Trophoblast cell (in vitro differentiated cells and primary cell): ENCODE measurements around the gene THRB.

Source experiments
- DNase-seq, 2 donors: peaks; one replicate each; pipeline ENCODE4 v3.0.0-alpha.2; 2016
- H2AFZ ChIP-seq: 2 replicates; pipeline ENCODE4 v1.6.1; 2013; ENCODE audit warnings: low read length, moderate library complexity, mild to moderate bottlenecking; ENCODE audit not compliant: insufficient read depth, poor library complexity
- H2AK5ac ChIP-seq: 2 replicates; pipeline ENCODE4 v1.6.1; 2013; ENCODE audit warnings: mild to moderate bottlenecking, low read length
- H2BK120ac ChIP-seq: 2 replicates; pipeline ENCODE4 v1.6.1; 2013; ENCODE audit warnings: low read length, mild to moderate bottlenecking, moderate library complexity; ENCODE audit not compliant: insufficient read depth, poor library complexity
- H2BK12ac ChIP-seq: 2 replicates; pipeline ENCODE4 v1.6.1; 2013; ENCODE audit warnings: mild to moderate bottlenecking, low read length, moderate library complexity
- H2BK5ac ChIP-seq: 2 replicates; pipeline ENCODE4 v1.6.1; 2013; ENCODE audit warnings: low read length, low read depth, moderate library complexity, mild to moderate bottlenecking; ENCODE audit not compliant: poor library complexity
- H3K14ac ChIP-seq: 2 replicates; pipeline ENCODE4 v1.6.1; 2013; ENCODE audit warnings: mild to moderate bottlenecking, low read length
- H3K18ac ChIP-seq: 2 replicates; pipeline ENCODE4 v1.6.1; 2013; ENCODE audit warnings: mild to moderate bottlenecking, low read length
- H3K23ac ChIP-seq: 2 replicates; pipeline ENCODE4 v1.6.1; 2013; ENCODE audit warnings: low read length
- H3K27ac ChIP-seq: 2 replicates; pipeline ENCODE4 v1.5.1; 2013; ENCODE audit warnings: low read depth, mild to moderate bottlenecking, inconsistent platforms, low read length, moderate library complexity
- H3K27me3 ChIP-seq: 2 replicates; pipeline ENCODE4 v1.6.1; 2013; ENCODE audit warnings: inconsistent platforms, mild to moderate bottlenecking, low read length, moderate library complexity; ENCODE audit not compliant: insufficient read depth
- H3K36me3 ChIP-seq, 2 experiments: 1 replicate in 1 of 2; 2 replicates in 1 of 2; pipeline ENCODE4 v1.6.1; 2013; ENCODE audit warnings: low read length in 2 of 2, mild to moderate bottlenecking in 2 of 2, moderate library complexity in 1 of 2; ENCODE audit not compliant: insufficient read depth in 2 of 2, control insufficient read depth in 1 of 2
- H3K4ac ChIP-seq: 2 replicates; pipeline ENCODE4 v1.6.1; 2013; ENCODE audit warnings: low read depth, mild to moderate bottlenecking, low read length, moderate library complexity
- H3K4me1 ChIP-seq, 2 experiments: 1 replicate in 1 of 2; 2 replicates in 1 of 2; pipeline ENCODE4 v1.6.1; 2013; ENCODE audit warnings: low read length in 2 of 2, mild to moderate bottlenecking in 2 of 2, moderate library complexity in 1 of 2; ENCODE audit not compliant: insufficient read depth in 2 of 2, control insufficient read depth in 1 of 2
- H3K4me2 ChIP-seq: 2 replicates; pipeline ENCODE4 v1.6.1; 2013; ENCODE audit warnings: inconsistent platforms, mild to moderate bottlenecking, low read length, moderate library complexity
- H3K4me3 ChIP-seq: 2 replicates; pipeline ENCODE4 v1.5.1; 2013; ENCODE audit warnings: mild to moderate bottlenecking, low read depth, low read length, inconsistent platforms
- H3K79me1 ChIP-seq: one replicate; pipeline ENCODE4 v1.6.1; 2013; ENCODE audit warnings: low read length
- H3K79me2 ChIP-seq: 2 replicates; pipeline ENCODE4 v1.6.1; 2013; ENCODE audit warnings: low read length, mild to moderate bottlenecking; ENCODE audit not compliant: control insufficient read depth, insufficient read depth, poor library complexity
- H3K9ac ChIP-seq: 2 replicates; pipeline ENCODE4 v1.6.1; 2013; ENCODE audit warnings: mild to moderate bottlenecking, low read length
- H3K9me3 ChIP-seq: 2 replicates; pipeline ENCODE4 v1.6.1; 2013; ENCODE audit warnings: low read depth, mild to moderate bottlenecking, control low read depth, inconsistent platforms, low read length; ENCODE audit not compliant: insufficient read depth
- H4K12ac ChIP-seq: 2 replicates; pipeline ENCODE4 v1.6.1; 2013; ENCODE audit warnings: low read depth, mild to moderate bottlenecking, low read length, moderate library complexity
- H4K8ac ChIP-seq: 2 replicates; pipeline ENCODE4 v1.6.1; 2013; ENCODE audit warnings: low read depth, mild to moderate bottlenecking, low read length, moderate library complexity
- H4K91ac ChIP-seq: one replicate; pipeline ENCODE4 v1.6.1; 2013; ENCODE audit warnings: low read depth, mild to moderate bottlenecking, low read length, moderate library complexity
- WGBS: extraction: QIAGEN DNeasy Blood & Tissue Kit; methylation state at CpG from one replicate; pipeline ENCODE4 v1.1.7; 2013; ENCODE audit warnings: missing lambda C conversion rate; ENCODE audit not compliant: insufficient read length, insufficient coverage; ENCODE audit errors: extremely low coverage; 5-methylcytosine and 5-hydroxymethylcytosine counted together

Gene THRB

DNA sequence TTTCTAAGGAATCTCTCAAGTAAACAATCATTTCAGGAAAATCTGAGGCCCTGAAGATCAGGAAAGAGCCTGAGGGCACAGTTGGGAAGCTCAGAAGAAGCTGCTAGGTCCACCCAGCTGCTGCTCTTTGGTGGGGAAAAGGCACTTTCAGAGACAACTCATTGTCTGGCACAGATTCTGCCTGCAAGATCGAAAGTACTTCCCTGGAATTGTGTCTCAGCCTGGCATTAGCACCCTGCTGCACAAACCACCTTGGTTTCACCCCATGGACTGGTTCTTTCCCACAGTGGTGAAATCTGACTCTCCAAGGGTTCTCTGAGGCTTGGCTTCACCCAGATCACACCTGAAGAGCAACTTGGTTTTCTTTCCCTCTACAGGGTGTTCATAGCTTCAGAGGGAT lies 18.7 kb downstream of the THRB start:
- Histone ChIP-seq H3K4me2 (no peak overlapping the region), H3K4me1 (peaks cover 7 to 10% of the 10 kb centered on the region in 2 experiments), H3K79me2 (peaks cover 4% of the 10 kb centered on the region), H3K27ac (peak overlapping the region; percentile 42), H3K27me3 (no peaks in the 10 kb centered on the region), H3K9me3 (no peaks in the 10 kb centered on the region), H3K79me1 (peaks cover 2% of the 10 kb centered on the region), H3K36me3 (no peaks in the 10 kb centered on the region), H3K23ac (no peak overlapping the region), H3K4me3 (no peak overlapping the region), H3K4ac (no peak overlapping the region), H4K91ac (no peak overlapping the region), H2AFZ (no peak overlapping the region), H2AK5ac (no peak overlapping the region), H3K18ac (peak overlapping the region; percentile 68), H3K14ac (no peak overlapping the region), H2BK12ac (no peak overlapping the region), H2BK120ac (no peak overlapping the region), H3K9ac (no peak overlapping the region), H4K8ac (no peak overlapping the region), H4K12ac (no peak overlapping the region), H2BK5ac (no peak overlapping the region)
- WGBS: no CpG with 5 or more reads among the region's 1 CpG
- DNase-seq: peak in 1 of 2 donors; percentile 28

DNA sequence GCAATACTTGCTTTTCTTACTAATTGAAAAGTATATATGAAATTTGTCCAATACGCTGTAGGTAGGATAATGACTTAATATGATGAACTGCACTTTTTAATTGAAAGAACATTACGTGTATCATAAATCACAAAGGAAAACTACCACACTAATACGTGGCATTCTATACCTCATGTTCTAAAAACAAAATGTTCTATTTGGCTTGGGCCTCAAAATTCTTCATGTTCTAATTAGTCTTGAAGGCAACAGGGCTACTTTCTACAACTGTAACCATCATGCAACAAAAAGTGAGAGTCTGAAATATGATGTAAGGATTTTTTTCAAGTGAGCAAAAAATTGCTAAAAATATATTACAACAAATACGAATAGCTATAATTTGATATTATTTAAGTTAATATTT lies 19.8 kb downstream of the THRB start:
- H3K79me1 ChIP-seq: peaks cover 2% of the 10 kb centered on the region
- H2BK12ac ChIP-seq: no peak overlapping the region
- no peak overlapping the region for H2AFZ ChIP-seq
- H3K14ac ChIP-seq: no peak overlapping the region
- no peak overlapping the region for H3K23ac ChIP-seq
- no peaks in the 10 kb centered on the region for H3K9me3 ChIP-seq
- no peak overlapping the region for H3K9ac ChIP-seq
- H3K4me1 ChIP-seq: peaks cover 7 to 10% of the 10 kb centered on the region in 2 experiments
- H4K8ac ChIP-seq: no peak overlapping the region
- no peak overlapping the region for H3K4me3 ChIP-seq
- H3K27ac ChIP-seq: no peak overlapping the region
- DNase-seq: no peak
- no peak overlapping the region for H3K18ac ChIP-seq
- H2AK5ac ChIP-seq: no peak overlapping the region
- H3K4me2 ChIP-seq: no peak overlapping the region
- no peak overlapping the region for H4K12ac ChIP-seq
- H3K27me3 ChIP-seq: no peaks in the 10 kb centered on the region
- no peak overlapping the region for H3K4ac ChIP-seq
- H3K36me3 ChIP-seq: no peaks in the 10 kb centered on the region
- peaks cover 4% of the 10 kb centered on the region for H3K79me2 ChIP-seq
- H4K91ac ChIP-seq: no peak overlapping the region
- WGBS: no CpG with 5 or more reads among the region's 4 CpGs
- no peak overlapping the region for H2BK120ac ChIP-seq
- H2BK5ac ChIP-seq: no peak overlapping the region

DNA sequence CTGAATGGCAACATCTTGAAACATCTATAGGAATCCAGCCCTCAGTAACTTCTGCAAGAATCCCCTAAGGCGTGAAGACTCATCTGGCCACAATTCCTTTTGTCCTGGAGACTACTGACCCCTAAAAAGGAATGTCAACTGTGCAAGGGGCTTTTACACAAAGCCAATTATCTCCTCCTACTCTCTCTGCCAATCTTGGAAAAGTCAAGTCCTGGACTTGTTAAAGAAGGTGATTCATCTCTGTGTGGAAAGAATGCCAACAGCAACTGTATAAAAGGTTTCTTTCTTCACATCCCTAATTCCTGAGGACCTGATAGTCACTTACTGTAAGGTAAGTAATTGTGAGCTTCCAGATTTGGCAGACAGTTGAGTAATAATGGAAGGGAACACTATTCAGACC lies 22.3 kb downstream of the THRB start:
- Histone ChIP-seq H2BK12ac (no peak overlapping the region), H4K91ac (no peak overlapping the region), H3K4me1 (peaks cover 4 to 8% of the 10 kb centered on the region in 2 experiments), H4K8ac (no peak overlapping the region), H4K12ac (no peak overlapping the region), H3K79me1 (peaks cover 2% of the 10 kb centered on the region), H3K4me3 (no peak overlapping the region), H3K79me2 (peaks cover 2% of the 10 kb centered on the region), H3K14ac (no peak overlapping the region), H3K36me3 (no peaks in the 10 kb centered on the region), H3K4ac (no peak overlapping the region), H3K4me2 (no peak overlapping the region), H3K27ac (peak overlapping the region; percentile 68), H3K9ac (no peak overlapping the region), H3K9me3 (no peaks in the 10 kb centered on the region), H2AFZ (no peak overlapping the region), H3K27me3 (no peaks in the 10 kb centered on the region), H3K23ac (no peak overlapping the region), H2AK5ac (no peak overlapping the region), H2BK120ac (no peak overlapping the region), H3K18ac (no peak overlapping the region), H2BK5ac (no peak overlapping the region)
- peak; percentile 84 to 96 for DNase-seq
- no CpG with 5 or more reads among the region's 1 CpG for WGBS

DNA sequence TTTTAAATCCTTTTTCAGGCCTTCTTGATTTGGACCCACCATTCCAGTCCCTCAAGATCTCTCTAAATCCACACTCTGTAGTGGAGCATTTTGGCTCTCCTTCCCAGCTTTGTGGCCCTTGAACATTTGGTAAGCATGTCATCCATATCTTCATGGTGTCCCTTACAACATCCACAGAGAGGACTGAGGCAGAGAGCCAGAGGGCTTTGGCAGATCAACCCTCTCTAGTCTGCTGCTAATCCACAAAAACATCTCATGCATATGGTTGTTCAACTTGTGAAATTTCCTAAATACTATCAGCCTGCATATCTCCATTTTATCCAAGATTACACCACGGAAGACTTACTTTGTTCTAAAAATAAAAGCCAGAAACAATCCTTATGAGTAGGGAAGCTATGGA lies 23.2 kb downstream of the THRB start:
- H3K36me3 ChIP-seq: no peaks in the 10 kb centered on the region
- no peak overlapping the region for H3K14ac ChIP-seq
- H3K79me1 ChIP-seq: peaks cover 2% of the 10 kb centered on the region
- H3K79me2 ChIP-seq: peaks cover 1% of the 10 kb centered on the region
- H3K9ac ChIP-seq: peak overlapping the region; percentile 46
- H3K4me1 ChIP-seq: peaks cover 4 to 7% of the 10 kb centered on the region in 2 experiments
- no peak overlapping the region for H3K4ac ChIP-seq
- no peak overlapping the region for H3K4me2 ChIP-seq
- H2BK5ac ChIP-seq: peak overlapping the region; percentile 69
- no peak overlapping the region for H2AFZ ChIP-seq
- no peaks in the 10 kb centered on the region for H3K27me3 ChIP-seq
- peak overlapping the region; percentile 75 for H3K23ac ChIP-seq
- no peak overlapping the region for H4K12ac ChIP-seq
- no peak overlapping the region for H2BK12ac ChIP-seq
- peak overlapping the region; percentile 83 for H2BK120ac ChIP-seq
- DNase-seq: peak in 1 of 2 donors; percentile 62
- peak overlapping the region; percentile 57 for H3K27ac ChIP-seq
- H3K4me3 ChIP-seq: no peak overlapping the region
- H4K8ac ChIP-seq: no peak overlapping the region
- H3K9me3 ChIP-seq: no peaks in the 10 kb centered on the region
- no peak overlapping the region for H4K91ac ChIP-seq
- no peak overlapping the region for H3K18ac ChIP-seq
- no CpG with 5 or more reads among the region's 1 CpG for WGBS
- H2AK5ac ChIP-seq: no peak overlapping the region
